ENCODE measurements around the gene CNPY3. TPM values are rescaled to one million over a fixed set of nuclear protein-coding genes. Genes with fewer than 3 reads are reported as not detected.

The CNPY3 gene
- total and polyA plus RNA-seq, 10 of the 15 experiments (the other 5 are each of a cell fraction or from before 2014, with no cell fraction given): 7.2 to 102 (median 73.6) TPM

GRCh38 chr6:42928986-42929820 lies at the start of gene CNPY3 (continued):
- peak; percentile 29 for TF ChIP-seq MYC (IDR thresholded peaks at IDR 0.05; ENCODE audit: insufficient read depth, insufficient read length, insufficient replicate concordance, low read length, severe bottlenecking)
- TF ChIP-seq JUND (IDR thresholded peaks at IDR 0.05; ENCODE audit: low read depth, low read length): no peak
- TF ChIP-seq ZBTB40 (IDR thresholded peaks at IDR 0.05; ENCODE audit: borderline replicate concordance): peak; percentile 84
- peak; percentile 87 for TF ChIP-seq FOXK2 (IDR thresholded peaks at IDR 0.05)
- TF ChIP-seq MAX (IDR thresholded peaks at IDR 0.05; ENCODE audit: low read depth, low read length): peak; percentile 96
- no peak for TF ChIP-seq IRF5 (IDR thresholded peaks at IDR 0.05; ENCODE audit: borderline replicate concordance)
- TF ChIP-seq ZNF24 (IDR thresholded peaks at IDR 0.05): no peak
- peak; percentile 56 for TF ChIP-seq USF2 (IDR thresholded peaks at IDR 0.05; ENCODE audit: borderline replicate concordance, low read depth, low read length)
- peak; percentile 78 for TF ChIP-seq RAD51 (IDR thresholded peaks at IDR 0.05)
- TF ChIP-seq SREBF1 (IDR thresholded peaks at IDR 0.05; ENCODE audit: low read length): no peak; the same call in 1 of the 2 replicates
- no peak for TF ChIP-seq ZNF592 (IDR thresholded peaks at IDR 0.05)
- TF ChIP-seq ZNF274 (IDR thresholded peaks at IDR 0.05; ENCODE audit: insufficient read depth, insufficient read length): no peak
- TF ChIP-seq NFYA (IDR thresholded peaks at IDR 0.05; ENCODE audit: borderline replicate concordance, low read depth, low read length): peak; percentile 98
- peak; percentile 6 for TF ChIP-seq KLF5 (IDR thresholded peaks at IDR 0.05; ENCODE audit: partially characterized antibody)
- TF ChIP-seq JUNB (IDR thresholded peaks at IDR 0.05): no peak
- TF ChIP-seq CHD4 (IDR thresholded peaks at IDR 0.05): no peak
- TF ChIP-seq USF1 (IDR thresholded peaks at IDR 0.05; ENCODE audit: borderline replicate concordance, extremely low read length, insufficient read depth, low read depth, low read length): peak; percentile 85

Measured in GM12878 (cell line).